Breast epithelium (tissue), 3 donors: ENCODE data around the gene METAP1.

Experiments used
- POLR2A ChIP-seq: fragments of 450-650 bp; IDR thresholded peaks from one replicate; pipeline ENCODE4 v1.6.1; 2016; ENCODE audit warnings: antibody characterized with exemption, mild to moderate bottlenecking, moderate library complexity
- TF ChIP-seq, protein P1 (sequence below), 3 donors: fragments of 450-650 bp; IDR thresholded peaks; one replicate each; pipeline ENCODE4 v1.5.1; 2016 to 2017; ENCODE audit warnings: antibody characterized with exemption in 3 of 3, mild to moderate bottlenecking in 3 of 3, moderate library complexity in 3 of 3

DNA sequence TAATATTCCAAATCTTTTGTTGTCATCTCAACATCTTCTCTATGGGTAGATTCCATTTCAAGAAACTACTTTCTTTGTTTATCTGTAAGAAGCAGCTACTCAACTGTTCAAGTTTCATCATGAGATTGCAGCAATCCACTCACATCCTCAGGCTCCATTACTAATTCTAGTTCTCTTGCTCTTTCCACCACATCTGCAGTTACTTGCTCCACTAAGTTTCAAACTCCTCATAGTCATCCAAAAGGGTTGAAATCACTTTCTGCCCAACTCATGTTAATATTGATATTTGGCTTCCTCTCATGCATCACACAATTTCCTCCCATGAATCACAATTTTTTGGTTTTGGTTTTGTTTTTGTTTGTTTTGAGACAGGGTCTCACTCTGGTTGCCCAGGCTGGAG lies 57.4 kb downstream of the METAP1 start:
- TF ChIP-seq, protein P1, sequence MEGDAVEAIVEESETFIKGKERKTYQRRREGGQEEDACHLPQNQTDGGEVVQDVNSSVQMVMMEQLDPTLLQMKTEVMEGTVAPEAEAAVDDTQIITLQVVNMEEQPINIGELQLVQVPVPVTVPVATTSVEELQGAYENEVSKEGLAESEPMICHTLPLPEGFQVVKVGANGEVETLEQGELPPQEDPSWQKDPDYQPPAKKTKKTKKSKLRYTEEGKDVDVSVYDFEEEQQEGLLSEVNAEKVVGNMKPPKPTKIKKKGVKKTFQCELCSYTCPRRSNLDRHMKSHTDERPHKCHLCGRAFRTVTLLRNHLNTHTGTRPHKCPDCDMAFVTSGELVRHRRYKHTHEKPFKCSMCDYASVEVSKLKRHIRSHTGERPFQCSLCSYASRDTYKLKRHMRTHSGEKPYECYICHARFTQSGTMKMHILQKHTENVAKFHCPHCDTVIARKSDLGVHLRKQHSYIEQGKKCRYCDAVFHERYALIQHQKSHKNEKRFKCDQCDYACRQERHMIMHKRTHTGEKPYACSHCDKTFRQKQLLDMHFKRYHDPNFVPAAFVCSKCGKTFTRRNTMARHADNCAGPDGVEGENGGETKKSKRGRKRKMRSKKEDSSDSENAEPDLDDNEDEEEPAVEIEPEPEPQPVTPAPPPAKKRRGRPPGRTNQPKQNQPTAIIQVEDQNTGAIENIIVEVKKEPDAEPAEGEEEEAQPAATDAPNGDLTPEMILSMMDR (IDR thresholded peaks at IDR 0.05) = no peak
- no peak for TF ChIP-seq POLR2A
